Thyroid gland (tissue), 4 donors: ENCODE measurements around the gene GLB1L3. TPM values are rescaled to one million over a fixed set of nuclear protein-coding genes. Genes with fewer than 3 reads are reported as not detected.
A peak's percentile ranks its signal among the peaks of the same experiment; 100 is the strongest.

Source experiments
- DNase-seq, 2 donors: peaks; one replicate each; pipeline ENCODE4 v3.0.0-alpha.2; 2019
- H3K27ac ChIP-seq, 3 donors: fragments of 200-600 bp; sonication (generic); 1 replicate in 2 of 3; 2 replicates in 1 of 3; pipeline ENCODE4 v1.5.1; 2016 to 2019; ENCODE audit warnings: mild to moderate bottlenecking in 1 of 3, moderate library complexity in 1 of 3
- H3K27me3 ChIP-seq: fragments of 200-600 bp; sonication (generic); one replicate; pipeline ENCODE4 v1.5.1; 2019
- H3K36me3 ChIP-seq, 2 donors: fragments of 200-600 bp; sonication (generic); one replicate each; pipeline ENCODE4 v1.5.1; 2016 to 2019
- H3K4me1 ChIP-seq, 2 donors: fragments of 200-600 bp; sonication (generic); one replicate each; pipeline ENCODE4 v1.5.1; 2017 to 2019
- H3K4me3 ChIP-seq, 3 donors: fragments of 200-600 bp; sonication (generic); replicated peaks in 1 of 3; 1 replicate in 2 of 3; 2 replicates in 1 of 3; pipeline ENCODE4 v1.5.1; 2016; ENCODE audit warnings: mild to moderate bottlenecking in 1 of 3
- H3K9me3 ChIP-seq: fragments of 200-600 bp; sonication (generic); one replicate; pipeline ENCODE4 v1.5.1; 2017
- CTCF ChIP-seq, 6 experiments: fragments of 200-600 bp in 3 of 6; fragments of 450-650 bp in 3 of 6; sonication (generic) in 3 of 6; IDR thresholded peaks; one replicate each; pipeline ENCODE4 v1.5.1; 2016 to 2019; ENCODE audit warnings: antibody characterized with exemption in 6 of 6, mild to moderate bottlenecking in 2 of 6, inconsistent platforms in 1 of 6, moderate library complexity in 1 of 6
- POLR2A ChIP-seq, 2 donors: fragments of 450-650 bp; IDR thresholded peaks; one replicate each; pipeline ENCODE4 v1.6.1; 2017; ENCODE audit warnings: antibody characterized with exemption in 2 of 2, mild to moderate bottlenecking in 2 of 2, moderate library complexity in 1 of 2
- WGBS, 2 donors: methylation state at CpG; one replicate each; pipeline ENCODE4 v1.1.5; 2017; 5-methylcytosine and 5-hydroxymethylcytosine counted together
- intact Hi-C: fragments of 100-400 bp; cut with DNase I; formaldehyde crosslinking; loops from one replicate; pipeline ENCODE4 v1.15.1; 2023
- total RNA-seq, 4 donors: library from RNA; depleted of rRNA; stranded (reverse); fragments of >200 nt; gene quantifications; one replicate each; pipeline ENCODE4 v1.2.3, GENCODE V29; 2016

The GLB1L3 gene
- total RNA-seq, 4 donors from 2014 or later, result 0.63 to 2.0 (median 0.94) TPM

GRCh38 chr11:134361661-134362060 is 85.5 kb downstream of the GLB1L3 start:
- Histone ChIP-seq H3K4me1 (peaks cover 14 to 46% of the 10 kb centered on the region in 2 donors), H3K9me3 (no peaks in the 10 kb centered on the region), H3K27ac (no peak overlapping the region), H3K36me3 (no peaks in the 10 kb centered on the region), H3K27me3 (no peaks in the 10 kb centered on the region), H3K4me3 (no peak overlapping the region)
- TF ChIP-seq CTCF (IDR thresholded peaks at IDR 0.05) (no peak), POLR2A (IDR thresholded peaks at IDR 0.05) (no peak)
- intact Hi-C loops, result loop anchor here (10.0 kb wide), 1 partner anchor 113 kb away; no protein-coding TSS in a partner anchor
- 82 to 84% methylated on average over 26 of the region's 26 CpGs for WGBS, 2 donors
- no peak for DNase-seq

GRCh38 chr11:134362192-134362901 is 86.2 kb downstream of the GLB1L3 start:
- 89 to 95% methylated on average over 20 to 28 of the region's 32 CpGs for WGBS, 2 donors
- Histone ChIP-seq H3K36me3 (no peaks in the 10 kb centered on the region), H3K4me1 (peaks cover 9 to 39% of the 10 kb centered on the region in 2 donors), H3K27ac (no peak overlapping the region), H3K27me3 (no peaks in the 10 kb centered on the region), H3K4me3 (no peak overlapping the region), H3K9me3 (no peaks in the 10 kb centered on the region)
- intact Hi-C loops, result loop anchor here (10.0 kb wide), 1 partner anchor 112 kb away; no protein-coding TSS in a partner anchor
- DNase-seq, result no peak
- TF ChIP-seq POLR2A (IDR thresholded peaks at IDR 0.05) (no peak), CTCF (IDR thresholded peaks at IDR 0.05) (no peak)

GRCh38 chr11:134363161-134363560 is 87.0 kb downstream of the GLB1L3 start:
- 88 to 96% methylated on average over 3 to 9 of the region's 9 CpGs for WGBS, 2 donors
- intact Hi-C loops, result loop anchor here (10.0 kb wide), 1 partner anchor 112 kb away; no protein-coding TSS in a partner anchor
- H3K4me1 ChIP-seq, result peaks cover 6 to 33% of the 10 kb centered on the region in 2 donors

GRCh38 chr11:134363592-134363991 is 87.4 kb downstream of the GLB1L3 start:
- Histone ChIP-seq H3K36me3 (no peaks in the 10 kb centered on the region), H3K4me1 (peaks cover 6 to 33% of the 10 kb centered on the region in 2 donors), H3K4me3 (no peak overlapping the region), H3K27ac (no peak overlapping the region), H3K9me3 (no peaks in the 10 kb centered on the region), H3K27me3 (no peaks in the 10 kb centered on the region)
- intact Hi-C loops, result loop anchor here (10.0 kb wide), 1 partner anchor 111 kb away; no protein-coding TSS in a partner anchor
- peak in 1 of 2 donors; percentile 60 for DNase-seq
- WGBS, 2 donors, result 56 to 67% methylated on average over 7 of the region's 7 CpGs
- TF ChIP-seq POLR2A (IDR thresholded peaks at IDR 0.05) (no peak), CTCF (IDR thresholded peaks at IDR 0.05) (no peak)

More at GRCh38 chr11:134363161-134363560, 87.0 kb downstream of the GLB1L3 start:
- no peak overlapping the region for H3K27ac ChIP-seq
- H3K9me3 ChIP-seq, result no peaks in the 10 kb centered on the region
- no peaks in the 10 kb centered on the region for H3K36me3 ChIP-seq
- TF ChIP-seq CTCF (IDR thresholded peaks at IDR 0.05) (no peak), POLR2A (IDR thresholded peaks at IDR 0.05) (no peak)
- no peak overlapping the region for H3K4me3 ChIP-seq
- DNase-seq, result no peak
- no peaks in the 10 kb centered on the region for H3K27me3 ChIP-seq

- no peak for TF ChIP-seq CTCF (IDR thresholded peaks at IDR 0.05)
- no peak for TF ChIP-seq POLR2A (IDR thresholded peaks at IDR 0.05)
- no peak for DNase-seq
- Histone ChIP-seq H3K4me3 (no peak overlapping the region), H3K4me1 (peaks cover 6 to 33% of the 10 kb centered on the region in 2 donors), H3K27me3 (no peaks in the 10 kb centered on the region), H3K9me3 (no peaks in the 10 kb centered on the region), H3K27ac (no peak overlapping the region), H3K36me3 (no peaks in the 10 kb centered on the region)
- intact Hi-C loops, result loop anchor here (10.0 kb wide), 1 partner anchor 111 kb away; no protein-coding TSS in a partner anchor
- WGBS, 2 donors, result 93 to 100% methylated on average over 3 to 7 of the region's 9 CpGs
Measured at GRCh38 chr11:134364261-134364660, 88.1 kb downstream of the GLB1L3 start.
